HEK293 (cell line): ENCODE results near the gene ASMTL.
A peak's percentile ranks its signal among the peaks of the same experiment; 100 is the strongest.

Source experiments
- CTCF ChIP-seq: fragments of 450-650 bp; formaldehyde crosslinking; IDR thresholded peaks from 2 replicates; pipeline ENCODE4 v1.5.1; 2016; ENCODE audit warnings: missing biosample characterization, missing genetic modification characterization
- OVOL3 ChIP-seq: fragments of 450-650 bp; formaldehyde crosslinking; IDR thresholded peaks from 2 replicates; pipeline ENCODE4 v1.5.1; 2016; ENCODE audit warnings: missing biosample characterization, missing genetic modification characterization
- PBX3 ChIP-seq: sonication (generic); formaldehyde crosslinking; IDR thresholded peaks from 2 replicates; pipeline ENCODE4 v1.8.1; 2022; ENCODE audit warnings: mild to moderate bottlenecking, moderate library complexity, missing genetic modification reagents
- REST ChIP-seq: fragments of 450-650 bp; formaldehyde crosslinking; IDR thresholded peaks from 2 replicates; pipeline ENCODE4 v1.5.1; 2016; ENCODE audit warnings: missing biosample characterization, missing genetic modification characterization
- TCF7L2 ChIP-seq: IDR thresholded peaks from 2 replicates; pipeline ENCODE4 v1.6.1; 2011; ENCODE audit warnings: low read depth, mild to moderate bottlenecking, inconsistent platforms, low read length, moderate library complexity, borderline replicate concordance
- ZBTB26 ChIP-seq: fragments of 450-650 bp; formaldehyde crosslinking; optimal IDR thresholded peaks from 2 replicates; pipeline ENCODE3; 2016; ENCODE audit warnings: missing biosample characterization, mild to moderate bottlenecking, missing genetic modification characterization
- ZFHX2 ChIP-seq: fragments of 450-650 bp; formaldehyde crosslinking; conservative IDR thresholded peaks from 2 replicates; pipeline ENCODE4 v1.5.1; 2016; ENCODE audit warnings: missing biosample characterization, missing genetic modification characterization
- ZNF121 ChIP-seq: fragments of 450-650 bp; formaldehyde crosslinking; IDR thresholded peaks from 2 replicates; pipeline ENCODE4 v1.5.1; 2016; ENCODE audit warnings: missing biosample characterization, missing genetic modification characterization
- ZNF146 ChIP-seq: fragments of 450-650 bp; formaldehyde crosslinking; IDR thresholded peaks from 2 replicates; pipeline ENCODE4 v1.5.1; 2016; ENCODE audit warnings: missing biosample characterization, missing genetic modification characterization
- ZNF239 ChIP-seq: fragments of 450-650 bp; formaldehyde crosslinking; IDR thresholded peaks from 2 replicates; pipeline ENCODE4 v1.5.1; 2016; ENCODE audit warnings: missing biosample characterization, missing genetic modification characterization
- ZNF324 ChIP-seq: fragments of 450-650 bp; formaldehyde crosslinking; IDR thresholded peaks from 2 replicates; pipeline ENCODE4 v1.5.1; 2016; ENCODE audit warnings: missing biosample characterization, missing genetic modification characterization
- ZNF473 ChIP-seq: fragments of 450-650 bp; formaldehyde crosslinking; IDR thresholded peaks from 2 replicates; pipeline ENCODE4 v1.5.1; 2017; ENCODE audit warnings: missing biosample characterization, missing genetic modification characterization
- ZNF549 ChIP-seq: fragments of 450-650 bp; IDR thresholded peaks from 2 replicates; pipeline ENCODE4 v1.5.1; 2018; ENCODE audit warnings: missing biosample characterization, missing genetic modification characterization, mild to moderate bottlenecking, inconsistent platforms, moderate library complexity
- ZNF776 ChIP-seq: fragments of 450-650 bp; formaldehyde crosslinking; IDR thresholded peaks from 2 replicates; pipeline ENCODE4 v1.5.0; 2017; ENCODE audit warnings: missing biosample characterization, missing genetic modification characterization, borderline replicate concordance
- ZNF843 ChIP-seq: fragments of 450-650 bp; formaldehyde crosslinking; IDR thresholded peaks from 2 replicates; pipeline ENCODE4 v1.5.1; 2016; ENCODE audit warnings: missing biosample characterization, missing genetic modification characterization
- ZSCAN16 ChIP-seq: fragments of 450-650 bp; formaldehyde crosslinking; IDR thresholded peaks from 2 replicates; pipeline ENCODE4 v1.5.1; 2016; ENCODE audit warnings: missing biosample characterization, missing genetic modification characterization
- TF ChIP-seq, protein P1 (sequence below): fragments of 450-650 bp; formaldehyde crosslinking; IDR thresholded peaks from 2 replicates; pipeline ENCODE4 v1.5.1; 2016; ENCODE audit warnings: missing biosample characterization, missing genetic modification characterization

The ASMTL gene

GRCh38 chrX:1391707-1392375, 60.9 kb downstream of the ASMTL start, which contains the start of gene SLC25A6 (continued):
- TF ChIP-seq ZNF549 (tag by site-specific recombination) (no peak), TCF7L2 (no peak), ZNF843 (tag by site-specific recombination) (peak; percentile 71), CTCF (tag by site-specific recombination) (peak; percentile 56; the same call in 1 of the 2 replicates), ZNF473 (tag by site-specific recombination) (no peak), ZBTB26 (tag by site-specific recombination) (peak; percentile 57), OVOL3 (peak; percentile 27; the same call in 1 of the 2 replicates), REST (tag by site-specific recombination) (0 out of 2 replicates have a peak, but pooled peaks have one; percentile 18), ZNF121 (peak; percentile 17; the same call in 1 of the 2 replicates), ZNF146 (0 out of 2 replicates have a peak, but pooled peaks have one; percentile 27), ZNF239 (tag by site-specific recombination) (0 out of 2 replicates have a peak, but pooled peaks have one; percentile 65), PBX3 (CRISPR knock-in tag) (peak; percentile 94; the same call in 1 of the 2 replicates), ZNF776 (tag by site-specific recombination) (no peak), ZFHX2 (tag by site-specific recombination) (peak; percentile 92), ZNF324 (tag by site-specific recombination) (peak; percentile 69), ZSCAN16 (tag by site-specific recombination) (no peak)
- TF ChIP-seq, protein P1, sequence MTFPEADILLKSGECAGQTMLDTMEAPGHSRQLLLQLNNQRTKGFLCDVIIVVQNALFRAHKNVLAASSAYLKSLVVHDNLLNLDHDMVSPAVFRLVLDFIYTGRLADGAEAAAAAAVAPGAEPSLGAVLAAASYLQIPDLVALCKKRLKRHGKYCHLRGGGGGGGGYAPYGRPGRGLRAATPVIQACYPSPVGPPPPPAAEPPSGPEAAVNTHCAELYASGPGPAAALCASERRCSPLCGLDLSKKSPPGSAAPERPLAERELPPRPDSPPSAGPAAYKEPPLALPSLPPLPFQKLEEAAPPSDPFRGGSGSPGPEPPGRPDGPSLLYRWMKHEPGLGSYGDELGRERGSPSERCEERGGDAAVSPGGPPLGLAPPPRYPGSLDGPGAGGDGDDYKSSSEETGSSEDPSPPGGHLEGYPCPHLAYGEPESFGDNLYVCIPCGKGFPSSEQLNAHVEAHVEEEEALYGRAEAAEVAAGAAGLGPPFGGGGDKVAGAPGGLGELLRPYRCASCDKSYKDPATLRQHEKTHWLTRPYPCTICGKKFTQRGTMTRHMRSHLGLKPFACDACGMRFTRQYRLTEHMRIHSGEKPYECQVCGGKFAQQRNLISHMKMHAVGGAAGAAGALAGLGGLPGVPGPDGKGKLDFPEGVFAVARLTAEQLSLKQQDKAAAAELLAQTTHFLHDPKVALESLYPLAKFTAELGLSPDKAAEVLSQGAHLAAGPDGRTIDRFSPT: peak; percentile 37; the same call in 1 of the 2 replicates
